Spleen (tissue), 11 donors: Measurements from ENCODE around the gene LRRC28. TPM values are rescaled to one million over a fixed set of nuclear protein-coding genes. Genes with fewer than 3 reads are reported as not detected.
A peak's percentile ranks its signal among the peaks of the same experiment; 100 is the strongest.

Source experiments
- DNase-seq: peaks from one replicate; pipeline ENCODE4 v3.0.0-alpha.2; 2020
- H3K27ac ChIP-seq, 8 donors: fragments of 200-600 bp; sonication (generic) in 7 of 8; 1 replicate in 4 of 8; 2 replicates in 4 of 8; pipeline versions ENCODE4 v1.5.0 to v1.8.0; 2016 to 2021; ENCODE audit warnings: inconsistent platforms in 4 of 8, mild to moderate bottlenecking in 4 of 8, moderate library complexity in 1 of 8
- H3K27me3 ChIP-seq, 7 donors: fragments of 200-600 bp; sonication (generic) in 6 of 7; replicated peaks in 1 of 7; 1 replicate in 4 of 7; 2 replicates in 3 of 7; pipeline versions ENCODE4 v1.5.0 to v1.8.0; 2016 to 2021; ENCODE audit warnings: inconsistent platforms in 3 of 7, mild to moderate bottlenecking in 1 of 7
- H3K36me3 ChIP-seq, 6 donors: fragments of 200-600 bp; sonication (generic) in 5 of 6; 1 replicate in 4 of 6; 2 replicates in 2 of 6; pipeline versions ENCODE4 v1.5.0 to v1.8.0; 2016 to 2021; ENCODE audit warnings: inconsistent platforms in 2 of 6
- H3K4me1 ChIP-seq, 6 donors: fragments of 200-600 bp; sonication (generic) in 5 of 6; 1 replicate in 3 of 6; 2 replicates in 3 of 6; pipeline versions ENCODE4 v1.5.0 to v1.8.0; 2016 to 2021; ENCODE audit warnings: inconsistent platforms in 3 of 6
- H3K4me3 ChIP-seq, 8 donors: fragments of 200-600 bp; sonication (generic) in 7 of 8; 1 replicate in 4 of 8; 2 replicates in 4 of 8; pipeline versions ENCODE4 v1.5.0 to v1.8.0; 2016 to 2021; ENCODE audit warnings: inconsistent platforms in 4 of 8, mild to moderate bottlenecking in 4 of 8, moderate library complexity in 2 of 8
- H3K9me3 ChIP-seq, 8 donors: fragments of 200-600 bp; sonication (generic) in 7 of 8; 1 replicate in 4 of 8; 2 replicates in 4 of 8; pipeline versions ENCODE4 v1.5.0 to v1.8.0; 2016 to 2021; ENCODE audit warnings: inconsistent platforms in 4 of 8
- CTCF ChIP-seq, 11 experiments: fragments of 200-600 bp in 7 of 11; fragments of 450-650 bp in 4 of 11; sonication (generic) in 4 of 11; IDR thresholded peaks in 8 of 11; conservative IDR thresholded peaks in 3 of 11; 1 replicate in 7 of 11; 2 replicates in 4 of 11; pipeline versions ENCODE4 v1.4.0 to v1.8.0; 2016 to 2021; ENCODE audit warnings: antibody characterized with exemption in 11 of 11, inconsistent platforms in 4 of 11, mild to moderate bottlenecking in 1 of 11
- POLR2A ChIP-seq, 3 donors: fragments of 450-650 bp; IDR thresholded peaks; one replicate each; pipeline ENCODE4 v1.5.1; 2017; ENCODE audit warnings: antibody characterized with exemption in 3 of 3, mild to moderate bottlenecking in 1 of 3
- POLR2AphosphoS5 ChIP-seq, 3 donors: sonication (generic); formaldehyde crosslinking; IDR thresholded peaks; one replicate each; pipeline ENCODE4 v1.5.1; 2017; ENCODE audit warnings: antibody characterized with exemption in 3 of 3
- WGBS, 5 donors: extraction: QIAGEN DNeasy Blood & Tissue Kit in 3 of 5; methylation state at CpG; one replicate each; pipeline versions ENCODE4 v1.1.5 to v1.1.7; 2013 to 2018; 5-methylcytosine and 5-hydroxymethylcytosine counted together
- intact Hi-C: fragments of 100-400 bp; cut with DNase I; formaldehyde crosslinking; loops from one replicate; pipeline ENCODE4 v1.15.0; 2023; ENCODE audit warnings: low total_unique reads
- polyA plus RNA-seq, 3 donors: library from polyadenylated mRNA; stranded (reverse); fragments of 200-250 nt; gene quantifications; one replicate each; pipeline ENCODE4 v1.2.1, GENCODE V29; 2013
- total RNA-seq, 7 donors: library from RNA; depleted of rRNA in 3 of 7; stranded (reverse); fragments of >200 nt in 3 of 7; fragmentation: NEBNext Ultra II Directional in 4 of 7; extraction: Animal tissue kit (Norgen Biotek cat#: 25700) in 4 of 7; gene quantifications; one replicate each; pipeline versions ENCODE4 v1.1.0 to v1.2.1, GENCODE V29; 2016 to 2021
- donor health status: healthy with polysubstance abuse.
- donor health status: DM: no; HTN: no; CAD: no; lungs with moderate emphysema.
- donor health status: DM: no; HTN: no; CAD: no.
- donor health status: Bipolar disorder and iron deficiency.
- donor health status: healthy.
- donor health status: DM: no; HTN: no; CAD: no.
- donor health status: DM: yes; HTN: yes; CAD: no.

The LRRC28 gene
- total and polyA plus RNA-seq, 10 donors = 6.0 to 63.3 (median 24.2) TPM

- no peak for DNase-seq
Observed at GRCh38 chr15:99404454-99404853, 153.2 kb downstream of the LRRC28 start.

GRCh38 chr15:99406120-99406519 is 154.8 kb downstream of the LRRC28 start:
- no peaks in the 10 kb centered on the region for H3K36me3 ChIP-seq

More at GRCh38 chr15:99404454-99404853, 153.2 kb downstream of the LRRC28 start:
- Histone ChIP-seq H3K4me1 (peaks cover 6 to 20% (median 11%) of the 10 kb centered on the region in 6 donors), H3K36me3 (no peaks in the 10 kb centered on the region), H3K9me3 (no peaks in the 10 kb centered on the region), H3K4me3 (no peak overlapping the region), H3K27me3 (no peaks in the 10 kb centered on the region), H3K27ac (no peak overlapping the region)
- TF ChIP-seq CTCF (IDR thresholded peaks at IDR 0.05 in 8 of 11, conservative IDR thresholded peaks at IDR 0.05 in 3 of 11) = no peak
- TF ChIP-seq POLR2A (IDR thresholded peaks at IDR 0.05) = no peak
- no peak for TF ChIP-seq POLR2AphosphoS5 (IDR thresholded peaks at IDR 0.05)
- WGBS, 5 donors = 81 to 89% (median 87%) methylated on average over 15 to 16 of the region's 16 CpGs
- intact Hi-C loops = no loop called here

GRCh38 chr15:99406716-99407487 is 155.6 kb downstream of the LRRC28 start:
- 92 to 98% (median 94%) methylated on average over 17 of the region's 17 CpGs for WGBS, 5 donors
- H3K4me3 ChIP-seq = no peak overlapping the region
- H3K4me1 ChIP-seq = peaks cover 6 to 23% (median 12%) of the 10 kb centered on the region in 6 donors
- no peaks in the 10 kb centered on the region for H3K27me3 ChIP-seq
- H3K9me3 ChIP-seq = no peaks in the 10 kb centered on the region
- TF ChIP-seq POLR2AphosphoS5 (IDR thresholded peaks at IDR 0.05) = no peak
- no peak for TF ChIP-seq POLR2A (IDR thresholded peaks at IDR 0.05)
- no peak for TF ChIP-seq CTCF (IDR thresholded peaks at IDR 0.05 in 8 of 11, conservative IDR thresholded peaks at IDR 0.05 in 3 of 11)
- intact Hi-C loops = no loop called here
- H3K36me3 ChIP-seq = no peaks in the 10 kb centered on the region
- H3K27ac ChIP-seq = no peak overlapping the region
- DNase-seq = no peak

More at GRCh38 chr15:99406120-99406519, 154.8 kb downstream of the LRRC28 start:
- intact Hi-C loops = no loop called here
- DNase-seq = no peak
- Histone ChIP-seq H3K27ac (no peak overlapping the region), H3K9me3 (no peaks in the 10 kb centered on the region), H3K27me3 (no peaks in the 10 kb centered on the region), H3K4me3 (no peak overlapping the region), H3K4me1 (peaks cover 6 to 23% (median 12%) of the 10 kb centered on the region in 6 donors)
- TF ChIP-seq CTCF (IDR thresholded peaks at IDR 0.05 in 8 of 11, conservative IDR thresholded peaks at IDR 0.05 in 3 of 11) (no peak), POLR2A (IDR thresholded peaks at IDR 0.05) (no peak), POLR2AphosphoS5 (IDR thresholded peaks at IDR 0.05) (no peak)
- WGBS, 5 donors = 88 to 92% (median 90%) methylated on average over 11 to 12 of the region's 12 CpGs

GRCh38 chr15:99407716-99408115 is 156.4 kb downstream of the LRRC28 start:
- TF ChIP-seq CTCF (IDR thresholded peaks at IDR 0.05 in 8 of 11, conservative IDR thresholded peaks at IDR 0.05 in 3 of 11) (no peak), POLR2A (IDR thresholded peaks at IDR 0.05) (no peak), POLR2AphosphoS5 (IDR thresholded peaks at IDR 0.05) (no peak)
- intact Hi-C loops = no loop called here
- Histone ChIP-seq H3K27ac (peak overlapping the region in 3 of 8 donors; percentile 11 to 34 (median 25)), H3K9me3 (no peaks in the 10 kb centered on the region), H3K27me3 (no peaks in the 10 kb centered on the region), H3K4me1 (peaks cover 6 to 23% (median 12%) of the 10 kb centered on the region in 6 donors), H3K36me3 (no peaks in the 10 kb centered on the region), H3K4me3 (no peak overlapping the region)
- no peak for DNase-seq
- WGBS, 5 donors = 73 to 94% (median 81%) methylated on average over 3 to 5 of the region's 5 CpGs
